Spleen (tissue), 7 donors: ENCODE results near the gene MEFV.

Experiments
- POLR2A ChIP-seq, 3 donors: fragments of 450-650 bp; IDR thresholded peaks; one replicate each; pipeline ENCODE4 v1.5.1; 2017; ENCODE audit warnings: antibody characterized with exemption in 3 of 3, mild to moderate bottlenecking in 1 of 3
- POLR2AphosphoS5 ChIP-seq, 3 donors: sonication (generic); formaldehyde crosslinking; IDR thresholded peaks; one replicate each; pipeline ENCODE4 v1.5.1; 2017; ENCODE audit warnings: antibody characterized with exemption in 3 of 3
- TF ChIP-seq, protein P1 (sequence below), 11 experiments: fragments of 200-600 bp in 7 of 11; fragments of 450-650 bp in 4 of 11; sonication (generic) in 4 of 11; IDR thresholded peaks in 8 of 11; conservative IDR thresholded peaks in 3 of 11; 1 replicate in 7 of 11; 2 replicates in 4 of 11; pipeline versions ENCODE4 v1.4.0 to v1.8.0; 2016 to 2021; ENCODE audit warnings: antibody characterized with exemption in 11 of 11, inconsistent platforms in 4 of 11, mild to moderate bottlenecking in 1 of 11
- donor health status: DM: no; HTN: no; CAD: no; lungs with moderate emphysema.
- donor health status: DM: no; HTN: no; CAD: no.
- donor health status: DM: no; HTN: no; CAD: no.

DNA sequence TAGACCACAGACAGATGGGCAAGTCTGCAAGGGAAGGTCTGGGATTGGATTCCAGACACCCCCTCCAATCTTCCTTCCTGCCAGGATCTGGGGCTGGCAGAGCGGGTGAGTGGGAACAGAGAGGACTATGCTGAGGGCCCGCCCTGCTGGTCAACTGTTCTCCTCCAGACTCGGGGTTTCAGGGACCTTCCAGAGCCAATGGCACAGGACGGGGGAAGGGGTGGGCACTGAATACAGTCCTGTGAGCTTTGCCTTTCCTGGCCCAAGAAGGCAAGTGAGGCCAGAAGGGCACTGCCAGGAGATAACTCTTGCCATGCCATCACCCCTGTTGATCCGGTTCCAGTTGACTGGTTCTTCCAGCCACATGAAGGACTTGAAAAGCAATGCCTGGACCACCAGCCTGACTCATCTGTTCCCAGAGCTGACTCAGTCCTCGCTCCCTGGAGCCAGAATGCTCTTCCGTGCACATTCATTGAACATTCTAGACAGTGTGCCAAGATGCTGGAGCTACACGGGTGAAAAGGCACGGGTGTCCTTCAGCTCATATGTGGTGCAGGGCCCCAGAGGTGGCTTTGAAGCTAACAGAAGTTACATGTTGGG, 533 bp upstream of the MEFV start:
- TF ChIP-seq, protein P1, sequence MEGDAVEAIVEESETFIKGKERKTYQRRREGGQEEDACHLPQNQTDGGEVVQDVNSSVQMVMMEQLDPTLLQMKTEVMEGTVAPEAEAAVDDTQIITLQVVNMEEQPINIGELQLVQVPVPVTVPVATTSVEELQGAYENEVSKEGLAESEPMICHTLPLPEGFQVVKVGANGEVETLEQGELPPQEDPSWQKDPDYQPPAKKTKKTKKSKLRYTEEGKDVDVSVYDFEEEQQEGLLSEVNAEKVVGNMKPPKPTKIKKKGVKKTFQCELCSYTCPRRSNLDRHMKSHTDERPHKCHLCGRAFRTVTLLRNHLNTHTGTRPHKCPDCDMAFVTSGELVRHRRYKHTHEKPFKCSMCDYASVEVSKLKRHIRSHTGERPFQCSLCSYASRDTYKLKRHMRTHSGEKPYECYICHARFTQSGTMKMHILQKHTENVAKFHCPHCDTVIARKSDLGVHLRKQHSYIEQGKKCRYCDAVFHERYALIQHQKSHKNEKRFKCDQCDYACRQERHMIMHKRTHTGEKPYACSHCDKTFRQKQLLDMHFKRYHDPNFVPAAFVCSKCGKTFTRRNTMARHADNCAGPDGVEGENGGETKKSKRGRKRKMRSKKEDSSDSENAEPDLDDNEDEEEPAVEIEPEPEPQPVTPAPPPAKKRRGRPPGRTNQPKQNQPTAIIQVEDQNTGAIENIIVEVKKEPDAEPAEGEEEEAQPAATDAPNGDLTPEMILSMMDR (IDR thresholded peaks at IDR 0.05 in 8 of 11, conservative IDR thresholded peaks at IDR 0.05 in 3 of 11): no peak
- no peak for TF ChIP-seq POLR2A (IDR thresholded peaks at IDR 0.05)
- TF ChIP-seq POLR2AphosphoS5 (IDR thresholded peaks at IDR 0.05): no peak
